ENCODE data around the gene RPUSD4. TPM values are rescaled to one million over a fixed set of nuclear protein-coding genes. Genes with fewer than 3 reads are reported as not detected.

RPUSD4 gene
- total RNA-seq, 1 donor from 2014 or later: 58.2 TPM

- no peak for DNase-seq
These were observed 725 bp upstream of the RPUSD4 start for GRCh38 chr11:126212089-126212660.

GRCh38 chr11:126210871-126211235 is 597 bp downstream of the RPUSD4 start:
- no peak for DNase-seq

- no peak for DNase-seq
These were observed 3.6 kb downstream of the RPUSD4 start for GRCh38 chr11:126207896-126208295.

- no peak for DNase-seq
These were observed 6.1 kb downstream of the RPUSD4 start for GRCh38 chr11:126205359-126205758.

GRCh38 chr11:126202646-126203359 is 8.6 kb downstream of the RPUSD4 start:
- no peak for DNase-seq

GRCh38 chr11:126198648-126199047 is 12.8 kb downstream of the RPUSD4 start:
- DNase-seq: no peak

- DNase-seq: no peak
These were observed 14.0 kb downstream of the RPUSD4 start for GRCh38 chr11:126197277-126197939.

- DNase-seq: no peak
These were observed 16.3 kb downstream of the RPUSD4 start for GRCh38 chr11:126195119-126195518.

- peak; percentile 84 for DNase-seq
These were observed 17.3 kb downstream of the RPUSD4 start for GRCh38 chr11:126194121-126194543.

- DNase-seq: no peak
These were observed 18.4 kb downstream of the RPUSD4 start for GRCh38 chr11:126193038-126193478.

- no peak for DNase-seq
These were observed 19.1 kb downstream of the RPUSD4 start for GRCh38 chr11:126192361-126192760.

- no peak for DNase-seq
These were observed 19.9 kb downstream of the RPUSD4 start for GRCh38 chr11:126191379-126192073.

GRCh38 chr11:126190792-126191191 is 20.7 kb downstream of the RPUSD4 start:
- DNase-seq: no peak

- DNase-seq: peak; percentile 70
These were observed 22.1 kb downstream of the RPUSD4 start for GRCh38 chr11:126189109-126189929.

GRCh38 chr11:126188332-126189108 is 22.9 kb downstream of the RPUSD4 start:
- no peak for DNase-seq

GRCh38 chr11:126186708-126187529 is 24.5 kb downstream of the RPUSD4 start:
- DNase-seq: no peak

GRCh38 chr11:126186025-126186698 is 25.3 kb downstream of the RPUSD4 start:
- DNase-seq: no peak

- no peak for DNase-seq
These were observed 26.0 kb downstream of the RPUSD4 start for GRCh38 chr11:126185259-126186024.
